ENCODE results near the gene ZBTB4. TPM values are rescaled to one million over a fixed set of nuclear protein-coding genes. Genes with fewer than 3 reads are reported as not detected.

The ZBTB4 gene
- total RNA-seq, 2 donors from 2014 or later, result 28.5 to 29.0 TPM

DNA sequence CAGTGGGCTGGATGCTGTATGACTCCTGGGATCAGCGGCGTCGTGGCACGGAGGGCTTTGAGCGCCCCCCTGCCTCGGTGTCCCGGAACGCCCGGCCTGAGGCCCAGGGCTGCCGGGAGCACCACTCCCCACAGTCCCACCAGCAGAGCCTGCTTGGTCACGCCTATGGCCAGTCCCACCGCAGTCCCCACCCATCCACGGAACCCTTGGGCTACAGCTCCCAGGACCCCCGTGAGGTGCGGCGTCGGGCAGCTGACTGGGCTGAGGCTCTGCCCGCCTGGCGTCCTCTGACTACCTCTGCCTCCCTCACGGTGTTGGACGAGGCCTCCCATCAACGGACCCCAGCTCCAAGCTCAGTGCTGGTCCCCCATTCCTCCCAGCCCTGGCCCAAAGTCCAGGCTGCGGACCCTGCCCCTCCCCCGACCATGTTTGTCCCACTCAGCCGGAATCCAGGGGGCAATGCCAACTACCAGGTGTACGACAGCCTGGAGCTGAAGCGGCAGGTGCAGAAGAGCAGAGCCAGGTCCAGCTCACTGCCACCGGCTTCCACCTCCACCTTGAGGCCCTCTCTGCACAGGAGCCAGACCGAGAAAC, 52.4 kb downstream of the ZBTB4 start:
- H3K27ac Mint-ChIP-seq, result no peak overlapping the region
- no peaks in the 10 kb centered on the region for H3K9me3 Mint-ChIP-seq

DNA sequence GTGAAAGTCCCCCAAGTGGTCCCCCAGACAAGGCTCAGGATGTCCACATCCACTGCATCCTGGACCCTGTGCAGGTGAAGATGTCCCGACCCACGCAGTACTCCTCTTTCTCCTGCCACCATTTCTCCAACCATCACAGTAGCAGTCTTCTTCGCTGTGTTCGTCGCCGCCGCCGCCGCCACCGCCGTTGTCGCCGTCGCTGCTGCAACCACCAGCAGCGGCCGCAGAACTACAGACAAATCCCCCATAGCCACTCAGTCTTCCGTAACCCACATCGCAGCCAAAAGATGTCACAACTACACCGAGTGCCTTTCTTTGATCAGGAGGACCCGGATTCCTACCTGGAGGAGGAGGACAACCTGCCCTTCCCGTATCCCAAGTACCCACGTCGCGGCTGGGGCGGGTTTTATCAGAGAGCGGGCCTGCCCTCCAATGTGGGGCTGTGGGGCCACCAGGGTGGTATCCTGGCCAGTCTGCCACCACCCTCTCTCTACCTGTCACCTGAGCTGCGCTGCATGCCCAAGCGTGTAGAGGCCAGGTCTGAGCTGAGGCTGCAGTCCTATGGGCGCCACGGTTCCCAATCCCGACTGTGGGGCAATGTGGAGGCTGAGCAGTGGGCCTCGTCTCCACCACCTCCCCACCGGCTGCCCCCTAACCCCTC, 53.1 kb downstream of the ZBTB4 start:
- Mint-ChIP-seq H3K9me3 (no peaks in the 10 kb centered on the region), H3K4me3 (no peak overlapping the region), H3K27ac (no peak overlapping the region), H3K4me1 (ENCODE audit: low read depth) (no peaks in the 10 kb centered on the region), H3K27me3 (ENCODE audit: low read depth) (no peaks in the 10 kb centered on the region), H3K36me3 (ENCODE audit: insufficient read depth in 2 of 2) (no peaks in the 10 kb centered on the region)
- DNase-seq, result no peak
- ATAC-seq (replicated peaks in 1 of 2), result no peak

More for the DNA sequence above, 52.4 kb downstream of the ZBTB4 start:
- ATAC-seq (replicated peaks in 1 of 2) (no peak), DNase-seq (no peak)
- H3K4me1 Mint-ChIP-seq (ENCODE audit: low read depth), result no peaks in the 10 kb centered on the region
- H3K36me3 Mint-ChIP-seq (ENCODE audit: insufficient read depth in 2 of 2), result no peaks in the 10 kb centered on the region
- no peaks in the 10 kb centered on the region for H3K27me3 Mint-ChIP-seq (ENCODE audit: low read depth)
- H3K4me3 Mint-ChIP-seq, result no peak overlapping the region

DNA sequence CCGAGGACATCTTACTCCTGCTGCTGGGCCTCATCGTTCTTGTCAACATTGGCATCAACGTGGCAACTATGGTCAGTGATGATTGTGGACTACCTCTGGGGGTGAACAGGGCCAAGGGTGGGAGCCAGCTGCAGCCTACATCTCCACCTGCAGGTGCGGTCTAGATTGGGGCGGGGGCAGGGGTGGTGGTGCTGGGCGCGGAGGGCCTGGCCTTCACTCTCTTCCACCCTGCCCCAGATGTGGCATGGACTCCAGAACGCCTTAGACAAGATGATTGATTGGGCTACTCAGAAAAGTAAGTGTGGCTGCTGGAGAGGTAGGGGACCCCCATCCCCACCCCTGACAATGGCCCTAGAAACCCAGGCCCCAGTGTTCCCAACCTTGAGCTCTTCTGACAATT, 53.7 kb downstream of the ZBTB4 start:
- no peak overlapping the region for H3K27ac Mint-ChIP-seq
- no peaks in the 10 kb centered on the region for H3K4me1 Mint-ChIP-seq (ENCODE audit: low read depth)
- H3K4me3 Mint-ChIP-seq, result no peak overlapping the region
- H3K27me3 Mint-ChIP-seq (ENCODE audit: low read depth), result no peaks in the 10 kb centered on the region
- H3K36me3 Mint-ChIP-seq (ENCODE audit: insufficient read depth in 2 of 2), result no peaks in the 10 kb centered on the region
- no peak for DNase-seq
- no peak for ATAC-seq (replicated peaks in 1 of 2)
- H3K9me3 Mint-ChIP-seq, result no peaks in the 10 kb centered on the region

DNA sequence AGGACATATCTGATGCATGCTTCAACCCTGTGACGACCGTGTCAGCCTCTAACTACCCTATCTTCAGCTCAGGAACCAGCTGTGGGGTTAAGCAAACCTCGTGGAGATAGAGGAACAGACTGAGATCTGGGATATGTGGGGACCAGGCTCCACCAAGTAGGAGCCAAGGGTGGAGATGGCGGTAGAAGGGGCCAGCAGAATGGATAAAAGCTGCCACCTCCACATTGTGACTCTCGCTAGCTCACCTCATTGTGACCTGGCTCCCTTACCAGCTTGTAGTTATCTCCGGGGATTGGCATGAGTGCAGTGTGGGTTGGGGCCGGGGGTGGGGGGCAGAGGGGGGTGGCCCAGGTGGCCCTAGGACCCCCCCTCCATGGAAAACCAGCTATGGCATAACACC, 54.1 kb downstream of the ZBTB4 start, which contains the start of gene SPEM2:
Gene SPEM2 (plus strand): TSS at position 301 of the 400 bp plus-strand sequence. CDS start 73 bp downstream, at position 374.
- H3K4me3 Mint-ChIP-seq, result no peak within 1 kb of the TSS
- H3K9me3 Mint-ChIP-seq, result no peaks in the 10 kb centered on the region
- no peaks in the 10 kb centered on the region for H3K4me1 Mint-ChIP-seq (ENCODE audit: low read depth)
- no peak for DNase-seq
- H3K36me3 Mint-ChIP-seq (ENCODE audit: insufficient read depth in 2 of 2), result no peaks in the 10 kb centered on the region
- H3K27ac Mint-ChIP-seq, result no peak within 1 kb of the TSS
- no peaks in the 10 kb centered on the region for H3K27me3 Mint-ChIP-seq (ENCODE audit: low read depth)
- no peak for ATAC-seq (replicated peaks in 1 of 2)

DNA sequence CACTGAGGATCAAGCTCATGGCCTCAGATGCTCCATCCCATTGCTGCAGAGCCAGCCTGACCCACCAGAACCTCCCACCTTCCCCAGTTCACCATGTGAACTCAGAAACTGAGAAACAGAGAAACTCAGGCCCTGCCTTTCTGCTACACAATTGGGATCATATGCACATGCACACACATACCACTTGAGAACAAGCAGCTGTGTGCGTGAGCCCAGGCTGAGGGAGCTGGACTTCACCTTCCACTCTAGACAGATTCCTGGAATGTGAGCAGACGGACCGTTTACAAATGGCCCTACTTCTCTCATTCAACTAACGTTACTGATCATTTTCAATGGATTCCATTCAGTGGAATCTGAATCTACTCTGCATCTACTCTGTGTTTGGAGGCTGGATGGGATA, 55.8 kb downstream of the ZBTB4 start:
- Mint-ChIP-seq H3K36me3 (ENCODE audit: insufficient read depth in 2 of 2) (no peaks in the 10 kb centered on the region), H3K4me1 (ENCODE audit: low read depth) (no peaks in the 10 kb centered on the region), H3K4me3 (no peak overlapping the region), H3K27ac (no peak overlapping the region), H3K9me3 (no peaks in the 10 kb centered on the region), H3K27me3 (ENCODE audit: low read depth) (no peaks in the 10 kb centered on the region)
- DNase-seq, result no peak
- ATAC-seq (replicated peaks in 1 of 2), result no peak

DNA sequence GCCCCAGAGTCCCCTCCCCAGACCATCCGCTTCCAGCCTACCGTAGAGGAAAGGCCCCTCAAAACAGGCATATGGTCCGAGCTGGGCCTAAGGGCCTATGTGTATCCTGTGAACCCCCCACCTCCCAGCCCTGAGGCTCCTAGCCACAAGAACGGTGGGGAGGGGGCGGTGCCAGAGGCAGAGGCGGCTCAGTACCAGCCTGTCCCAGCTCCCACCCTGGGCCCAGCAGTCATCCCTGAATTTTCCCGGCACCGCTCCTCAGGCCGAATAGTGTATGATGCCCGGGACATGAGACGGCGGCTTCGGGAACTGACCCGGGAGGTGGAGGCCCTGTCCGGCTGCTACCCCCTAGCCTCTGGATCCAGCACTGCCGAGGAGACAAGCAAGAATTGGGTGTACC, 58.2 kb downstream of the ZBTB4 start:
- H3K36me3 Mint-ChIP-seq (ENCODE audit: insufficient read depth in 2 of 2), result no peaks in the 10 kb centered on the region
- no peaks in the 10 kb centered on the region for H3K9me3 Mint-ChIP-seq
- H3K4me3 Mint-ChIP-seq, result no peak overlapping the region
- H3K4me1 Mint-ChIP-seq (ENCODE audit: low read depth), result no peaks in the 10 kb centered on the region
- no peak for DNase-seq
- no peak for ATAC-seq (replicated peaks in 1 of 2)
- H3K27me3 Mint-ChIP-seq (ENCODE audit: low read depth), result no peaks in the 10 kb centered on the region
- no peak overlapping the region for H3K27ac Mint-ChIP-seq

DNA sequence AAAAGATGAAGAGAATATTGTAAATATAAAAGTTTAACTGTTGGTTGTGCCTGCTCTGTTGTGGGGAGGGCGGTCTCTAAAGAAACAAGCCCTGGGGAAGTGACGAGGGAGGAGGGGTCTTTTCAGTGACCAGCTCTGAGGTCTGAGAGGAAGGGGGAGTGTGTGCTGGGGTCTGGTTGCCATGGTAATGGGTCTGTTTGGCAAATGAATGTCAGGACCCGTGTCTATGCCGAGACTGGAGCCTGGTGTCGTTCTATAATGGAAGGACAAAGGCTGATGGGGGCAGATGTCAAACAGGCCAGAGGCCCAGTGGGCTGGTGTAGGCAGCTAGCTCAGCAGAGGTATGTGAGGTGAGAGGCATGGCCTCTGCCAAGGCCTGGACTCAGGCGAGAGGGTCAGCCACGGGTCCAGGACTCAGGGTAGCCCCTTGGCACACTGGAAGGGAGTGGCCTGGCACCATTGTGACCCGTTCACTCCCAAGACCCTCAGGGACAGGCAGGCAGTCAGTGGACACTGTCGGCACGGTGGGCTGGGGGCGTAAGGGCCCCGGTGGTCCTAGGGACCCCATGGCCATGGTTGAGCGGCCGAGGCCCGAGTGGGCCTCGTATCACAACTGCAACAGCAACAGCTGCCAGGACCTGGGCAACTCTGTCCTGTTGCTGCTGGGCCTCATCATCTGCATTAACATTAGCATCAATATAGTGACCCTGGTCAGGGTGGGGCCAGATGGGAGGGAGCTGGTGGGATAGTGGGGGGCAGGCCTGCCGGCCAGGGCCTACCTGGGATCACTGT, 59.4 kb downstream of the ZBTB4 start, which contains the start of gene SPEM1:
Gene SPEM1 (plus strand): TSS at position 506 of the 792 bp plus-strand sequence. CDS start 61 bp downstream, at position 567.
- DNase-seq (no peak), ATAC-seq (replicated peaks in 1 of 2) (no peak)
- Mint-ChIP-seq H3K4me1 (ENCODE audit: low read depth) (no peaks in the 10 kb centered on the region), H3K27ac (no peak within 1 kb of the TSS), H3K9me3 (no peaks in the 10 kb centered on the region), H3K36me3 (ENCODE audit: insufficient read depth in 2 of 2) (no peaks in the 10 kb centered on the region), H3K27me3 (ENCODE audit: low read depth) (no peaks in the 10 kb centered on the region), H3K4me3 (no peak within 1 kb of the TSS)

DNA sequence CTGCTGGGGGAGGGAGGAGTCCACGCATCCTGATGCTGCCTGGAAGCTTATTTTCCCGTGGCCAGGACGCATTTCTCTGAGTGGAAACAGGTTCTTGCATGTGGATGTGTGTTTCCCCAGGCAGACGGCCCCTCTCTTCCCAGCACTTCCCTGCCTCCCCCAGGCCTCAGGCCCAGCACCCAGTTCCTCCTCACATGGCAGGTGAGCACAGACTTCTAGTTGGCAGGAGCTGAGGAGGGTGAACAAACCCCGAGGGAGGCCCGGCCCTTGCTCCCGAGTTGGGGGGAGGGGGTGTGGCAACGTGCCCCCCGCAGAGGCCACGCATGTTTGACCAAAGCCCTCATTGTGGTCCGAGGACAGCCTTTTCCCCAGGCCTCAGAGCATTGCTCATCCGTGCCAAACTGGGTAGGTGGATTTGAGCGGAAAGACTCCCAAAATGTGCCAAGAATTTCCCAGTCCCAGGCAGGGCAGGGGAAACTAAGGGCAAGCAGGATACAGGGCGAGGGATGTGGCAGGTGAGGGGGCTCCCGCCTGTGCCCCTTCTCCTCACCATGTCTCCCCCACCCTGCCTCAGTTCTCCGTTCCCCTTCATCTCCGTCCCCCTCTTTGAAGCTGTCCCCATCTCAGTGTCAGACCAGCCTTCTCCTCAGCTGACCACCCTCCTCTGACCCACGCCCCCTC, 60.8 kb downstream of the ZBTB4 start:
- Mint-ChIP-seq H3K36me3 (ENCODE audit: insufficient read depth in 2 of 2) (no peaks in the 10 kb centered on the region), H3K4me1 (ENCODE audit: low read depth) (no peaks in the 10 kb centered on the region), H3K27me3 (ENCODE audit: low read depth) (no peaks in the 10 kb centered on the region), H3K9me3 (no peaks in the 10 kb centered on the region), H3K4me3 (no peak overlapping the region), H3K27ac (no peak overlapping the region)
- no peak for DNase-seq
- ATAC-seq (replicated peaks in 1 of 2), result no peak

DNA sequence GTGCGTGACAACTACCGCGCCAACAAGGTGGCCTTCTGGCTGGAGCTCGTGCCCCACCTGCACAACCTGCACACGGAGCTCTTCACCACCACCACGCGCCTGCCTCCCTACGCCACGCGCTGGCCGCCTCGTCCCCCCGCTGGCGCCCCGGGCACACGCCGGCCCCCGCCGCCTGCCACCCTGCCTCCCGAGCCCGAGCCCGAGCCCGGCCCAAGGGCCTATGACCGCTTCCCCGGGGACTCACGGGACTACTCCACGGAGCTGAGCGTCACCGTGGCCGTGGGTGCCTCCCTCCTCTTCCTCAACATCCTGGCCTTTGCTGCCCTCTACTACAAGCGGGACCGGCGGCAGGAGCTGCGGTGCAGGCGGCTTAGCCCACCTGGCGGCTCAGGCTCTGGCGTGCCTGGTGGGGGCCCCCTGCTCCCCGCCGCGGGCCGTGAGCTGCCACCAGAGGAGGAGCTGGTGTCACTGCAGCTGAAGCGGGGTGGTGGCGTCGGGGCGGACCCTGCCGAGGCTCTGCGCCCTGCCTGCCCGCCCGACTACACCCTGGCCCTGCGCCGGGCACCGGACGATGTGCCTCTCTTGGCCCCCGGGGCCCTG, 62.3 kb downstream of the ZBTB4 start:
- Mint-ChIP-seq H3K4me3 (no peak overlapping the region), H3K4me1 (ENCODE audit: low read depth) (no peaks in the 10 kb centered on the region), H3K27ac (no peak overlapping the region), H3K9me3 (no peaks in the 10 kb centered on the region), H3K36me3 (ENCODE audit: insufficient read depth in 2 of 2) (no peaks in the 10 kb centered on the region), H3K27me3 (ENCODE audit: low read depth) (no peaks in the 10 kb centered on the region)
- DNase-seq (no peak), ATAC-seq (replicated peaks in 1 of 2) (no peak)

DNA sequence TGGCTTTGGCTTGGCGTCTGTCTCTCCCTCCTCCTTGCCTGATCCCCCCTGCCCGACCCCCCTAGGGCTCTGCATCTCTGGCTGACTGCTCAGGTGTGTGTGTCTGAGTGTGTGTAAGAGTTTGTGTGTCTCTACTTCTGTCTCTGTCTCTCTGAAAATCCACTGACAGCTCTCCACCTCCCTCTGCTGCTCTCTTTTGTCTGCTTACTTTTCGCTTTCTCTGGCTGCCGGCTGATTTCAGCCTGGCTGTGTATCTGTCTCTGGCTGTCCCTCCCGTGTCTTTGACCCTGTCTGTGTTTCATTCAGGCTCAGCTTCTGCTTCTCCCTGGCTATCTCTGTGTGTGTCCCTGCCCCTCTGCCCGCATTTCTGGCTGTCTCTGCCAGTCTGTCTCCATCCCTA, 63.1 kb downstream of the ZBTB4 start:
- Mint-ChIP-seq H3K9me3 (no peaks in the 10 kb centered on the region), H3K27ac (no peak overlapping the region), H3K36me3 (ENCODE audit: insufficient read depth in 2 of 2) (no peaks in the 10 kb centered on the region), H3K27me3 (ENCODE audit: low read depth) (no peaks in the 10 kb centered on the region), H3K4me3 (no peak overlapping the region), H3K4me1 (ENCODE audit: low read depth) (no peaks in the 10 kb centered on the region)
- DNase-seq (no peak), ATAC-seq (replicated peaks in 1 of 2) (no peak)

DNA sequence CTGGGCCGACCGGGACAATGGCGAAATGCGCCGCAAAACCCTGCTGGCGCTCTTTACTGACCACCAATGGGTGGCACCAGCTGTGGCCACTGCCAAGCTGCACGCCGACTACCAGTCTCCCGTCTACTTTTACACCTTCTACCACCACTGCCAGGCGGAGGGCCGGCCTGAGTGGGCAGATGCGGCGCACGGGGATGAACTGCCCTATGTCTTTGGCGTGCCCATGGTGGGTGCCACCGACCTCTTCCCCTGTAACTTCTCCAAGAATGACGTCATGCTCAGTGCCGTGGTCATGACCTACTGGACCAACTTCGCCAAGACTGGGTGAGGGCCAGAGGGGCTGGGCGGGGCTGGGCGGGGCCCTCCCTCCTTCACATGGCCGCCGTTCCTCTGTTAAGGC, 63.6 kb downstream of the ZBTB4 start:
- ATAC-seq (replicated peaks in 1 of 2), result no peak
- DNase-seq, result no peak
- Mint-ChIP-seq H3K27me3 (ENCODE audit: low read depth) (no peaks in the 10 kb centered on the region), H3K36me3 (ENCODE audit: insufficient read depth in 2 of 2) (no peaks in the 10 kb centered on the region), H3K9me3 (no peaks in the 10 kb centered on the region), H3K4me3 (no peak overlapping the region), H3K27ac (no peak overlapping the region), H3K4me1 (ENCODE audit: low read depth) (no peaks in the 10 kb centered on the region)

DNA sequence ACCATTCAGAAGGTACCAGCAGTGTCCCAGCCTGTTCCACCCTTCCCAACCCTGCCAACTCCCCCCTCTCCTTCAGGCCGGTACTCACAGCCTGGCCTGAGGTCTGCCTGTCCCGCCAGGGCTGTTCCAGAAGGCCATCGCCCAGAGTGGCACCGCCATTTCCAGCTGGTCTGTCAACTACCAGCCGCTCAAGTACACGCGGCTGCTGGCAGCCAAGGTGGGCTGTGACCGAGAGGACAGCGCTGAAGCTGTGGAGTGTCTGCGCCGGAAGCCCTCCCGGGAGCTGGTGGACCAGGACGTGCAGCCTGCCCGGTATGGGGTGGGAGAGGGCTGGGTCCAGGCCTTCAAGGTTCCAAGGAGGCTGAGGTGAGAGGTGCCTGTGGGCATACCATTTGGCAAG, 64.6 kb downstream of the ZBTB4 start:
- Mint-ChIP-seq H3K4me3 (no peak overlapping the region), H3K4me1 (ENCODE audit: low read depth) (no peaks in the 10 kb centered on the region), H3K27me3 (ENCODE audit: low read depth) (no peaks in the 10 kb centered on the region), H3K27ac (no peak overlapping the region), H3K9me3 (no peaks in the 10 kb centered on the region), H3K36me3 (ENCODE audit: insufficient read depth in 2 of 2) (no peaks in the 10 kb centered on the region)
- no peak for ATAC-seq (replicated peaks in 1 of 2)
- no peak for DNase-seq
